ENCODE data around the gene TBX3. TPM values are rescaled to one million over a fixed set of nuclear protein-coding genes. Genes with fewer than 3 reads are reported as not detected.

TBX3 gene
- total RNA-seq, 1 donor from 2014 or later, result 2.4 TPM

DNA sequence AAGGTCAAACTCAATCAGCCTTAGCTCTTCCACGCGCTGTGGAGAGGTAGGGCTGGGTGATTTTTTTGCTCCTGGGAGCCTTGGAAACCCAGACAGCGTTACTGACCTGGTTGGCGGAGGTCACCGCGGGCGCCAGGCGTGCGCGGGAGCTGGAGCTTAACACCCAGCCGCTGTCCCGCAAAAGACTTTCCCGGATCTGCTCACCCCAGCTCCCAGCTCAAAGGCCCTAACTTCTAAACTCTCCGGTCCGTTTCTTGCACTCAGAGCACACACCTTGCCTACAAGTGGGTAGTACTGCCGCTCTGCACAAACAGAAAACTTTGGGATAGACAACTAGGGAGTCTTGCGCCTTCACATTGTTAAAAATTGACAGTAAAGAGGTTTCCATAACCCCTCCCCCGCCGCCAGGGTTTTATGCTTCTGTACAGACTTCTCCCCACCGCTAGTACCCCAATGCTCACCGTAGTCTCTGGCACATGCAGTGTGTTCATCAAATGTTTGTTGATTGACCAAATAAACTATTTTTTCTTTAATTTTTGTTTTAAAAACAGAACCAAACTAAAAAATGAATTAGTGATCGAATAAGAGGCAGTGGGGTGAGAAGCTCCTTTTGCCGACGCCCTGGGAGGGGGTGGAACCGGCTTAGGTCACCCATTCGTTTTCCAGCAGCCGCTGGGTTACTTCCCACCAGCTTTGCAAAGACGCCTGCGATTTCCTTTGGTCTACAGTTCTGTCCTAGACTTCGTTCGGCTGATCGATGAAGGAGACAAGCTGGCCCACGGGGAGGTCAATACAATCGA is 12.7 kb upstream of the TBX3 start:
- ATAC-seq, result no peak

DNA sequence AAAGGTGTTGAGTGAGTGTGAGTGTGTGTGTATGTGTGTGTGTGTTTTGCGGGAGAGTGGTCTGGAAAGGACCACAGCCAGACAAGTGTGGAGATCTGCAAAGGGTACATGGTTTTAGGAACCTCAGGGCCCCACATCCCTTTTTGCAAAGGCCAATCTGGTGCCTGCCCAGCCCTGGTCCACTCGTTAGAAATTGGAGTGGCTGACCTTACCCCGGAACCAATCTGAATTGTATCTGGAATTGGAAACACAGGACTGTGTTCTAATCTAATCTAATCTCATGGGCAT is 11.3 kb upstream of the TBX3 start:
- no peak for ATAC-seq

DNA sequence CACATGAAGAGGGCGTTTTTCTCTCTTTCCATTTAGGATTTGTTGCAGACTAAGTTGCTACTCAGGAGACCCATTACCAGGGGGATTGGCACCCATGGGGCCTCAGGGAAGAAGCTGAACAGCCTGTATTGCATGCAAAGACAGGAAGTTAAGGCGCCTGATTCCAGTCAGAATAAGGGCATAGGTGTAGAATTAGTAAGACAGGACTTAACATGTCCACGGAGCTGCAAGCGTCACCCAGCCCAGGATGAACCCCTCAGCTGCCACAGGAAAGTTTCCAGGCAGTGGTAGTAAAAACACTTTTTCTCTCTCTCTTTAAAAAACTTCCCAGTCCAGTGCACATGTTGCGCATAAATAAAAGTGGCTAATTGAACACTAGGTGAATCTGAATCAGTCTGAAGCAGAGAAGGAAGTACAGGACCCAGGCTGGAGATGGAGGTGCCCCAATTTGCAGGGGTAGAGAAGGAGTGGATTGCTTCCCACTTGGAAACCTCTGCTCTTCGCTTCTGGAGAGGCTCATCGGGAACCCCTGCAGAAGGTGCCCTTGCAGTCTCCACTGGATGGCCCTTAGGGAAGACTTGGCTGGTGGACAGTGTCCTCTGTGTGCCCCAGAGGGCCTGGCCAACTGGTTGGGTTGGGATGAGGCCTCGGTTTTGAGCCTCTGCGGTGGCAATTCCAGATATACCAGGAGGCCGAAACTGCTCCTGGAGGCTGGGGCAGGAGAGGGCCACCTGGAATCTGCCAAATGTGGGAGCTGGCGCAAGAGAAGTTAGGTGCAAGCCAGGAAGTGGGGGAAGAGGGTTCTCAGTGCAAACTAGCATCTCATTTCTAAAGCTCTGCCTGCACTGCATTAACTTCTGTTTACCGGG is 10.7 kb upstream of the TBX3 start:
- peak; percentile 75 for ATAC-seq

- ATAC-seq, result no peak
Measured at GRCh38 chr12:114693532-114693931, 9.6 kb upstream of the TBX3 start.

GRCh38 chr12:114693059-114693531 is 9.1 kb upstream of the TBX3 start:
- no peak for ATAC-seq

- ATAC-seq, result no peak
Measured at GRCh38 chr12:114692186-114693058, 8.4 kb upstream of the TBX3 start.

DNA sequence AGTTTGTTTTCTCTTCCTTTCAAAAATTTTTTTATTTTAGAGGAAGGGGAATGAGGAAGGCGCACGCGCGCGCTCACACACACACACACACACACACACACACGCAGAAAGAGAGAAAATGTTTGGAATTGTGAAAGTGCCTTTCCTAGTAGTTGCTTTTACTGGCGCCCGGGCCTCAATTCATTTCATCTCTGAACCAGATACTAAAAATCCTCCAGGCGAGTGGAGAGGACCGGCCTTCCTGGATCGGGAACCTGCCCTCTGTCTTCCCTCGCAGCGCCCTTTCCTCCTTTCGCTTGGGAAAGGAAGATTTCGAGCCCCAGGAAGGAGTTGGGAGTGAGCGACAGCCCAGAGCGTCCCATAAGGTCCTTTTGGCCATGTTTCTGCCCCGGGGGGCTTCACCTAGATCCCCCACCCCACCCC is 7.8 kb upstream of the TBX3 start:
- no peak for ATAC-seq

- ATAC-seq, result no peak
Measured at GRCh38 chr12:114691196-114691595, 7.2 kb upstream of the TBX3 start.

DNA sequence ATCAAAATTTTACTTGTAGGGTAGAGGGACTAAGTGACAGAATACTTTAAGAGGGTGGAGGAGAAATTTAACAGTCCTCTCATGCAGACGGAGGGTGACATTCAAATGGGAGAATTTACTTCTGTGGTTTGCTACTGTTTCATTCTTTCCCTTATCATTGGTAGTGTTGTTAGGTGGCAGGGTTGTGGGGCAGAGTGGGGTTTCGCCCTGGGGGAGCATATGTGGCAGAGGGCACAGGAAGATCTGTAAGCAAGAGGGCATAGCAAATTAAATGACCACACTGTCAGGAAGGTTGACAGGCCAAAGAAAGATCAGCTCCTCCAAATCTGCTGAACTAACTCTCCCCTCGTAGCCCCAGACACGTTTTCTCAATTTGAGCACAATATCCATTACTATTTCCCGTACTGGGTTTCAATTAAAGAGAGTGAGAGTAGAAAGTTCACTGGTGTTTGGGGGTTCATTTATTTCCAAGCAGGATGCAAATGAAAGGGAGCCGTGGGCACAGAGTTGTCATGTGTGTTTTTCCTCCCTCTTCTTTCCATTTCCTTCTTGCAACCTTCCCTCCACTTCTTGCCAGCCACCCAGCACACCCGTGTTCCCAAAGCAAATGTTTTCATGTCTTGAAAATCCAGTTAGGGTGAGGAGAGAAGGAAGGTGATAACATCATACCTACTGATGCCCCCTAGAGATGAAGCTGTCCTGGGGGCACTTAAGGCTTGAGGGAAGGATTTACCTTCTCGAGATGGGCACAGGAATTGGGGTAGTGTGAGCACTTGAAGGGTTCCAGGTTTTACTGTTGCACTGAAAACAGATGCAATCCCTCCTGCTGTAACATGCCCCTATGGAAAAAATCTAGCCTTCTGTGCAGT is 6.5 kb upstream of the TBX3 start:
- ATAC-seq, result no peak

DNA sequence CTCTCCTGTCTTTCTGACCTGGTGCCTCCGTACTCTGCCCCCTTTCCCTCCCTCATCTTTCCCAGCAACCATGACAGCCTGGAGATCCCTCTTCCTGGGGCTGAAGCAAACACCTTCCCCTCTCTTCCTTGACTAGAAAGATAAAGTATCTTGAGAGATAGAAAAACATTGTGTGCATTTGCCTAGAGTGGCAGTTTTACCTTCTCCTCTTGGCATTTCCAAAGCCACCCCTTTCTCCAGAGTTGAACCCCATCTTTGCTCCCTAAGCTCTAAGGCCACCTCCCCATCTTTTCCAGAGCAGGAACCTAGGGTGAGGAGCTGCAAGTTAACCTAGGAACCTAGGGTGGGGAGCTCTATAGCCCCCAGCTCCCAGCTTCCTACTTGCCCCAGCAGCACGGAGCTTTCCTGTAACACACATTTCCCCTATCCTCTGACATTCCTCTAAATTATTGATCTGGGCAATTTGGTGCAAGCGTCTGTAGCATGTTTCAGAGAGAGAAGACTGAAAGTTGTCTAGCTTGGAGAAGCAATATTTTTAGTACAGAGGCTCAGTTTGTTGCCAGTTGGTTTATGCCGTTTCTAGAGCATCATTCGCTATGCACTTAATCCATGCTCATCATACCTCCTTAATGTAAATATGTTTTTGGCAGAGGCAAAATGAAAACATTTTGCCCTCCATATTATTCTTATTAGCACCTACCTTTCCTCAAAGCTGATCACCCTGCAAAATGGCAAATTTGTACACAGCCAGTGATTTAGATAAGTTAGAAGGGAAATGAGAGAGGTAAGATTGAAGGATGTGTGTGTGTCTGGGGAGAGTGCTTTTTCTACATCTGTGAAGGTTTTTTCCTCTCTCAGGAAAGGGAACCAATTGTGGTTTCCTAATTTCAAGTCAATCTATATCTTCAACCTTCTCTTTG is 5.4 kb upstream of the TBX3 start:
- ATAC-seq, result no peak

- no peak for ATAC-seq
Measured at GRCh38 chr12:114688256-114688845, 4.4 kb upstream of the TBX3 start.

DNA sequence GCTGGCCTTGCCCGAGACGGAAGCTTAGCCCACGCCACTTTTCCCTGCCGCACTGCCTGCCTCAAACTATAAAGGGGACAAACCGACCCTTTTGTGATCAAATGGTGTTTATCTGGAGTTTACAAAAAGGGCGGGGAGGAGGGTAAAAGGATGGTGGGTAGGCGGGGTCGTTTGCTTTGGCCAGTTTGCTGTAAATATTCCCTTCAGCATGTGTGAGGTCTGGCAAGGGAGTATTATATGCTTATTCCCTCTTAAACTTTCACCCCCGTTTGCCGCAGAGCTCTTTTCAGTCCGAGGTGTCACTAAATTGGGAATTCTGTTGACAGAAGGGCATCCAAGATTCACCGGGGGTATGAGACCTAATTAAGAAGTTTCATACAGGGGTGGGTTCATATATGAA is 3.8 kb upstream of the TBX3 start:
- no peak for ATAC-seq

- no peak for ATAC-seq
Measured at GRCh38 chr12:114686773-114687500, 3.0 kb upstream of the TBX3 start.

GRCh38 chr12:114686426-114686772 is 2.4 kb upstream of the TBX3 start:
- no peak for ATAC-seq

DNA sequence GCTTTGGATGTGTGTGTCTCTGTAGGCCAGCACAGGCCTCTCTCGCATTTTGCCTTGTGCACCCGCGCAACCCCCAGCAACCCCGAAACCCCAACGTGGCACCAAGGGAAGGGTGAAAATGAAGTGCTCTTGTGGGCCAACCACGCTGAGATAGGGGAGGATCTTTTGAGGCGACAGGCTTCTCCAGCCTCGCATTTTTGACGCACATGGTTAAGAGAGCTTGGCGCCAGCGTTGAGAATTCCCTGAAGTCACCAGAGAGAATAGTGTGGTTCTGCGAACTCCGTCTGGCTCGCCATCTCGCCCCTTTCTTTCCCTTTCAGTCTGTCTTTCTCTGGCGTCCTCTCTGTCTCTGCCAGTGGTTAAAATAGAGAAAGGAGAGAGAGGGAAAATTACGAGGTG is 1.9 kb upstream of the TBX3 start:
- ATAC-seq, result no peak

- no peak for ATAC-seq
Measured at GRCh38 chr12:114685320-114685781, 1.4 kb upstream of the TBX3 start.

DNA sequence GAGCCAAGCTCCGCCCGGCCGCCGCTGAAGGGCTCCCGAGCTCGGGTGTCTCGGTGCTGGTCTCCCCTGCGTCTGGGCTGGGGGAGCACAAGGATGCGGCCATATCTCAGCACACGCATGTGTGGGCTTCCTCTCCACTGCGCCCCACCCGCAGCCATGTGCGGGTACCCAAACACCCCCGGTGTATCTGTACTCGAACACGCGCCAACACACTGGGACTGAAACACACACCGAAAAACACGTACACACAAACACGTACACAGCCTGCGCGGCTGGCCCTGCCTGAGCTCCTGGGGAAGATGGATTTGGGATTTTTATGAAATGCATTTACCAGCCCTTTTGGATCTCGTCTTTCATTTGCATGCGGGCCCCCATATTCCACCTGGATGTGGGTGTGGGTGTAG is 897 bp upstream of the TBX3 start:
- ATAC-seq, result no peak

DNA sequence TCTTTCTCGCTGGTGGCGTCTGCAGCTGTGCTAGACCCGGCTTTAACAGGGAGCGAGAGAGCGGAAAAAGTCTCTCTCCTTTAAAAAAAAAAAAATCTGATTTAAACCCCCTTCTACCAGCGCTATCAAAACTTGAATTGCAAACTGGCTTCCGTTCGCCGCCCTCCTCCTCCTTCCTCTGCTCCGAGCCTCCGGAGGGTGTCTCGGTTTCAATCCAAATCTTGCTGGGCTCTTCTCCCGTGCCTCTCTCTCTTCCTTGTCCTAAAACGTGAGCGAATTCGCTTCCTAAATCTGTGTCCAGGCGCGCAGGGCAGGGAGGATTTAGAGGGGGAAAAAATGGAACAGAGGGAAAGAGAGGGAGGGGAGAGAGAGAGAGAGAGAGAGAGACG is 272 bp downstream of the TBX3 start:
- no peak for ATAC-seq
